Gastroesophageal sphincter (tissue), 4 donors: ENCODE results near the gene MC1R. TPM values are rescaled to one million over a fixed set of nuclear protein-coding genes. Genes with fewer than 3 reads are reported as not detected.

ENCODE experiments used
- ATAC-seq: fragments of 150-250 bp; one replicate; pipeline ENCODE4 v1.9.1; 2016; ENCODE audit warnings: mild to moderate bottlenecking, moderate library complexity
- H3K27ac ChIP-seq, 4 donors: fragments of 200-600 bp; sonication (generic) in 3 of 4; 1 replicate in 3 of 4; 2 replicates in 1 of 4; pipeline ENCODE4 v1.5.1; 2016 to 2019
- H3K27me3 ChIP-seq: fragments of 200-600 bp; sonication (generic); one replicate; pipeline ENCODE4 v1.5.1; 2019
- H3K36me3 ChIP-seq, 2 donors: fragments of 200-600 bp; sonication (generic); one replicate each; pipeline ENCODE4 v1.5.1; 2019; ENCODE audit warnings: control low read depth in 1 of 2
- H3K4me1 ChIP-seq, 3 donors: fragments of 200-600 bp; sonication (generic); 1 replicate in 2 of 3; 2 replicates in 1 of 3; pipeline ENCODE4 v1.5.1; 2016 to 2019; ENCODE audit warnings: control low read depth in 2 of 3
- H3K4me3 ChIP-seq, 2 donors: fragments of 200-600 bp; sonication (generic); one replicate each; pipeline ENCODE4 v1.5.1; 2019; ENCODE audit warnings: mild to moderate bottlenecking in 1 of 2, moderate library complexity in 1 of 2
- H3K9me3 ChIP-seq, 3 donors: fragments of 200-600 bp; sonication (generic); one replicate each; pipeline ENCODE4 v1.5.1; 2017 to 2019; ENCODE audit warnings: control low read depth in 2 of 3
- EP300 ChIP-seq: sonication (generic); formaldehyde crosslinking; IDR thresholded peaks from one replicate; pipeline ENCODE4 v1.6.1; 2017; ENCODE audit warnings: antibody characterized with exemption, mild to moderate bottlenecking
- POLR2A ChIP-seq, 2 donors: fragments of 450-650 bp; IDR thresholded peaks; one replicate each; pipeline ENCODE4 v1.6.1; 2017; ENCODE audit warnings: antibody characterized with exemption in 2 of 2, mild to moderate bottlenecking in 2 of 2, moderate library complexity in 1 of 2
- POLR2AphosphoS5 ChIP-seq: sonication (generic); formaldehyde crosslinking; IDR thresholded peaks from one replicate; pipeline ENCODE4 v1.6.1; 2017; ENCODE audit warnings: antibody characterized with exemption
- WGBS, 2 donors: methylation state at CpG; one replicate each; pipeline ENCODE4 v1.1.5; 2018; ENCODE audit warnings: low coverage in 1 of 2; 5-methylcytosine and 5-hydroxymethylcytosine counted together
- total RNA-seq, 4 donors: library from RNA; depleted of rRNA; stranded (reverse); fragments of >200 nt; gene quantifications; one replicate each; pipeline ENCODE4 v1.1.0, GENCODE V29; 2016
- TF ChIP-seq, protein P1 (sequence below), 4 experiments: fragments of 200-600 bp in 2 of 4; fragments of 450-650 bp in 2 of 4; sonication (generic) in 1 of 4; IDR thresholded peaks; one replicate each; pipeline ENCODE4 v1.5.1; 2017 to 2019; ENCODE audit warnings: antibody characterized with exemption in 4 of 4, mild to moderate bottlenecking in 2 of 4, moderate library complexity in 2 of 4

MC1R gene
- total RNA-seq, 4 donors from 2014 or later, result 1.0 to 7.3 (median 3.6) TPM

DNA sequence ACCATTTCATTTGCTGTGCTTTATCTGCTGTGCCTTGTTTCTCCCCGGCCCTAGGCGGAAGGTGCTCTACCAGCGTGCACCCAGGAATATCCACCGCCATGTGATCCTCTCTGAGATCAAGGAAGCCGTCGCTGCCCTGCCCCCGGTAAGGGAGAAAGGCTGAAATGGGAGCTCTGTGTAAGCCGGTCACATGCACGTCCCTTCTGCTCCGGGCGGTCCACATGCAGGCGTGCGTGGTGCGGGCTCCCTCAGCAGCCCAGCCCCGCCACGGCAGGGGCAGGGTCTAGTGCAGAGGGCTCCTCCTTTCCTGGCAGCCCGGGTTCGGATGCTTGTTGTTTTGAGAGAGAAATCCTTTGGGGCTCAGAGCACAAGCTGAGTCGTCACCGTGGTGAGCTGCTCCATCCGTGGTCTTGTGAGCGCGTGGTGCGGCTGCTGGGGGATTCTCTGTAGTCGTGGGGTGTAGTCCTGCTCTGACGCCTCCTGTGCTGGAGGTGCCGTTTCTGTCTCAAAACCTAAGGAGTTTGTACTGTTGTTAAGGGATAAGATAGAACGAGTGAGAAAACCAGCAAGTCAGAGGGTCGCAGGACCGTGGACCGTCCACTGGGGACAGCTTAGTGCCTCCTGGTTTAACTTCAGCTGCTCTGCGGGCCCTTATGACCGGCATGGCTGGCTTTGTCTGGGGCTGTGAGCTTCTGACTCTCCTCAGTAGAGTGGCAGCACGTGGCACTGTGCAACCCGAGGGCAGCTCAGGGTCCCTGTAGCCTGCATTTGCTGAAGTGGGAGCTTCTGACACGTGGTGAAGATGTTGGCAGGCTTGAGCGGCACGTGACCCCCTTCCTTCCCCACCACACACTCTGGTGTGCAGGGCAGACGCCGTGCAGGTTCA lies 12.3 kb upstream of the MC1R start:
- Histone ChIP-seq H3K9me3 (no peaks in the 10 kb centered on the region), H3K4me3 (no peak overlapping the region), H3K4me1 (peaks cover 0 to 11% (median 6%) of the 10 kb centered on the region in 3 donors), H3K36me3 (peaks cover 0 to 87% of the 10 kb centered on the region in 2 donors), H3K27me3 (no peaks in the 10 kb centered on the region), H3K27ac (no peak overlapping the region)
- no peak for ATAC-seq
- 92 to 95% methylated on average over 4 to 7 of the region's 40 CpGs for WGBS, 2 donors
- TF ChIP-seq, protein P1, sequence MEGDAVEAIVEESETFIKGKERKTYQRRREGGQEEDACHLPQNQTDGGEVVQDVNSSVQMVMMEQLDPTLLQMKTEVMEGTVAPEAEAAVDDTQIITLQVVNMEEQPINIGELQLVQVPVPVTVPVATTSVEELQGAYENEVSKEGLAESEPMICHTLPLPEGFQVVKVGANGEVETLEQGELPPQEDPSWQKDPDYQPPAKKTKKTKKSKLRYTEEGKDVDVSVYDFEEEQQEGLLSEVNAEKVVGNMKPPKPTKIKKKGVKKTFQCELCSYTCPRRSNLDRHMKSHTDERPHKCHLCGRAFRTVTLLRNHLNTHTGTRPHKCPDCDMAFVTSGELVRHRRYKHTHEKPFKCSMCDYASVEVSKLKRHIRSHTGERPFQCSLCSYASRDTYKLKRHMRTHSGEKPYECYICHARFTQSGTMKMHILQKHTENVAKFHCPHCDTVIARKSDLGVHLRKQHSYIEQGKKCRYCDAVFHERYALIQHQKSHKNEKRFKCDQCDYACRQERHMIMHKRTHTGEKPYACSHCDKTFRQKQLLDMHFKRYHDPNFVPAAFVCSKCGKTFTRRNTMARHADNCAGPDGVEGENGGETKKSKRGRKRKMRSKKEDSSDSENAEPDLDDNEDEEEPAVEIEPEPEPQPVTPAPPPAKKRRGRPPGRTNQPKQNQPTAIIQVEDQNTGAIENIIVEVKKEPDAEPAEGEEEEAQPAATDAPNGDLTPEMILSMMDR (IDR thresholded peaks at IDR 0.05), result no peak

DNA sequence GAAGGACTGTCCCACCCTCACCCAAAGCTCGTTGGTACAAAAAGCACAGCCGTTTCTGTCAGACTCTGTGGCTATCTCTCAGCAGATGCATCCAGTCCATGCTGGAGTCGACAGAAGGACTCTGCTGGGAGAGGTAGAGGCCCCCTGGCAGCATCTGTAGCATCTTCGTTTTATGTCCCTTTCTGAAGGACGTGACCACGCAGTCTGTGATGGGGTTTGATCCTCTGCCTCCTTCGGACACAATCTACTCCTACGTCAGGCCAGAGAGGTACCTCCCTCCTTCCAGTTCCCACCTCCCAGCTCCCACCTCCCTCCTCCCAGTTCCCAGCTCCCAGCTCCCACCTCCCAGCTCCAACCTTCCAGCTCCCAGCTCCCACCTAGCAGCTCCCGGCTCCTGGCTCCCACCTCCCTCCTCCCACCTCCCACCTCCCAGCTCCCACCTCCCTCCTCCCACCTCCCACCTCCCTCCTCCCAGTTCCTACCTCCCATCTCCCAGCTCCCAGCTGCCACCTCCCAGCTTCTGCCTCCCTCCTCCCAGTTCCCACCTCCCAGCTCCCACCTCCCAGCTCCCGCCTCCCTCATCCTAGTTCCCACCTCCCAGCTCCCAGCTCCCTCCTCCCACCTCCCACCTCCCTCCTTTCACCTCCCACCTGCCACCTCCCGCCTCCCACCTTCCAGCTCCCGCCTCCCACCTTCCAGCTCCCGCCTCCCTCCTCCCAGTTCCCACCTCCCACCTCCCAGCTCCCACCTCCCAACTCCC lies 11.4 kb upstream of the MC1R start:
- no peaks in the 10 kb centered on the region for H3K9me3 ChIP-seq
- H3K4me3 ChIP-seq, result no peak overlapping the region
- WGBS, 2 donors, result 98 to 100% methylated on average over 2 to 7 of the region's 13 CpGs
- TF ChIP-seq POLR2AphosphoS5, result no peak
- TF ChIP-seq EP300, result no peak
- TF ChIP-seq, protein P1 (IDR thresholded peaks at IDR 0.05), result no peak
- no peak for TF ChIP-seq POLR2A (IDR thresholded peaks at IDR 0.05)
- H3K36me3 ChIP-seq, result peaks cover 0 to 96% of the 10 kb centered on the region in 2 donors
- peaks cover 0 to 11% (median 6%) of the 10 kb centered on the region in 3 donors for H3K4me1 ChIP-seq
- no peak for ATAC-seq
- H3K27me3 ChIP-seq, result no peaks in the 10 kb centered on the region
- H3K27ac ChIP-seq, result no peak overlapping the region

DNA sequence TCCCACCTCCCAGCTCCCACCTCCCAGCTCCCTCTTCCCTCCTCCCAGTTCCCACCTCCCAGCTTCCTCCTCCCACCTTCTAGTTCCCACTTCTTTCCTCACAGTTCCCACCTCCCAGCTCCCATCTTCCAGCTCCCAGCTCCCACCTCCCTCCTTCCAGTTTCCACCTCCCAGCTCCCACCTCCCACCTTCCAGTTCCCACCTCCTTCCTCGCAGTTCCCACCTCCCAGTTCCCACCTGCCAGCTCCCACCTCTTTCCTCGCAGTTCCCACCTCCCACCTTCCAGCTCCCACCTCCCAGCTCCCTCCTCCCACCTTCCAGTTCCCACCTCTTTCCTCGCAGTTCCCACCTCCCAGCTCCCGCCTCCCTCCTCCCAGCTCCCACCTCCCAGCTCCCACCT lies 10.4 kb upstream of the MC1R start:
- Histone ChIP-seq H3K27ac (no peak overlapping the region), H3K4me1 (peaks cover 0 to 11% (median 6%) of the 10 kb centered on the region in 3 donors), H3K9me3 (no peaks in the 10 kb centered on the region), H3K27me3 (no peaks in the 10 kb centered on the region), H3K4me3 (no peak overlapping the region), H3K36me3 (peaks cover 0 to 95% of the 10 kb centered on the region in 2 donors)
- TF ChIP-seq, protein P1 (IDR thresholded peaks at IDR 0.05), result no peak
- TF ChIP-seq POLR2A (IDR thresholded peaks at IDR 0.05), result no peak
- no peak for TF ChIP-seq POLR2AphosphoS5
- no peak for ATAC-seq
- 78 to 96% methylated on average over 3 to 4 of the region's 4 CpGs for WGBS, 2 donors

DNA sequence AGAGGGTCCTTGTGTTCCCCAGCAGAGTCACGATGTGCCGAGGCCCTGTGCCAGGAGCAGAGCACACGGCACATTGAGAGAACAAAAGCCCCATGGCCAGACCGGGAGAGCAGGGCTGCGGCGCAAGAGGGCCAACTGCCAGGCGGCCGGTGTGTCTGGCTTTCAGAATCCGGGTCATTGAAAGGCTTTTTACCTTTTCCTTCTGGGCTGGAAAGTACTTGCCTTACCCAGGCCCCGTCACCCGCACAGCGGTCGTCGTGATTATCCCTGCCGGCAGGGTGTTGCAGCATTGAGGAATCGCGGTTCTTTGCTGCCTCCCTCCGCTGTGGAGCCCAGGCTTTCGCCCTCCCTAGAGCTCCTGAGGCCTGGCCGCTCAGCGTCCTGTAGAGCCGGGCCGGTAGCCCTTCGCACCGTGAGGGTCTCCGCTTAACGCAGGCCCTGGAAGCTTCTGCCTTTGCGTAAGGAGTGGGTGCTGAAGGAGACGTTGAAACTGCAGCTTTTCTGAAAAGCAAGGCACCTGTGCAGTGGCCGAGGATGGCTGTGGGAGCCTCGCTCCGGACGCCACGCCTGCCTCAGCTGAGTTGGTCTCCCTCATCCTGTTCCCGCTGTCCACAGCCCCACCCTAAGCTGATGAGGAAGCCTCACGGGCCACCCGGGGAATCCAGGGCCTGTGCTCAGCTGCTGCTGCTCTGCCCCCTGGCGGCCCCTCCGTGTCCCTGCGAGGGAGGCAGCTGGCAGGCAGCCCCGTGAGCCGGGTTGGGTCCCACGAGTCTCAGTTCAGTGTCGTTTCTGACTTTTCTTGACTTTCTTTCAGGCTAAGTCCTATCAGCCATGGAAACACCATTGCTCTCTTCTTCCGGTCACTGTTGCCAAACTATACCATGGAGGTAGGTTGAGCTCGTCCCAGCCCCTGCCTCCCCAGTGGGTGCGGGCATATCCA lies 8.6 kb upstream of the MC1R start:
- Histone ChIP-seq H3K27me3 (no peaks in the 10 kb centered on the region), H3K36me3 (peaks cover 0 to 83% of the 10 kb centered on the region in 2 donors), H3K9me3 (no peaks in the 10 kb centered on the region), H3K4me3 (no peak overlapping the region), H3K4me1 (peaks cover 0 to 11% (median 6%) of the 10 kb centered on the region in 3 donors), H3K27ac (peak overlapping the region in 3 of 4 donors; percentile 33 to 54 (median 36))
- TF ChIP-seq, protein P1 (IDR thresholded peaks at IDR 0.05), result peak in 3 of 4 experiments; percentile 70 to 90 (median 76)
- TF ChIP-seq EP300, result no peak
- TF ChIP-seq POLR2A (IDR thresholded peaks at IDR 0.05), result no peak
- peak; percentile 27 for TF ChIP-seq POLR2AphosphoS5
- 40 to 67% methylated on average over 1 to 10 of the region's 47 CpGs for WGBS, 2 donors
- ATAC-seq, result peak; percentile 88
